ENCODE measurements around the gene AGR2.
A peak's percentile ranks its signal among the peaks of the same experiment; 100 is the strongest.
"Not testable (repeated sequence)": the region's sequence is repeated elsewhere in the genome, so short reads cannot be mapped to it uniquely, and the experiment has no call there.

The AGR2 gene

GRCh38 chr7:16804674-16805439 lies at the start of gene AGR2:
Gene AGR2, minus strand, starts transcription at chr7:16804999. Its CDS starts 3,203 bp downstream, at chr7:16801796.
- DNase-seq (ENCODE audit: low spot score) = no peak

GRCh38 chr7:16853189-16853588 lies 48.4 kb upstream of the AGR2 start:
- not testable (repeated sequence) for DNase-seq (ENCODE audit: low spot score)

GRCh38 chr7:16851829-16852228 lies 47.0 kb upstream of the AGR2 start:
- DNase-seq (ENCODE audit: low spot score) = peak; percentile 13

- no peak for DNase-seq (ENCODE audit: low spot score)
Measured at GRCh38 chr7:16850614-16851466, 46.0 kb upstream of the AGR2 start.

- DNase-seq (ENCODE audit: low spot score) = no peak
Measured at GRCh38 chr7:16849296-16850148, 44.7 kb upstream of the AGR2 start.

- DNase-seq (ENCODE audit: low spot score) = no peak
Measured at GRCh38 chr7:16847381-16847860, 42.6 kb upstream of the AGR2 start.

GRCh38 chr7:16846601-16847165 lies 41.9 kb upstream of the AGR2 start:
- DNase-seq (ENCODE audit: low spot score) = no peak

- no peak for DNase-seq (ENCODE audit: low spot score)
Measured at GRCh38 chr7:16845746-16846145, 40.9 kb upstream of the AGR2 start.

GRCh38 chr7:16841681-16842080 lies 36.9 kb upstream of the AGR2 start:
- no peak for DNase-seq (ENCODE audit: low spot score)

GRCh38 chr7:16840094-16840493 lies 35.3 kb upstream of the AGR2 start:
- no peak for DNase-seq (ENCODE audit: low spot score)

GRCh38 chr7:16839646-16840045 lies 34.8 kb upstream of the AGR2 start:
- no peak for DNase-seq (ENCODE audit: low spot score)

- DNase-seq (ENCODE audit: low spot score) = no peak
Measured at GRCh38 chr7:16838891-16839290, 34.1 kb upstream of the AGR2 start.

GRCh38 chr7:16838386-16838785 lies 33.6 kb upstream of the AGR2 start:
- DNase-seq (ENCODE audit: low spot score) = no peak

GRCh38 chr7:16836481-16836880 lies 31.7 kb upstream of the AGR2 start:
- no peak for DNase-seq (ENCODE audit: low spot score)

GRCh38 chr7:16833373-16833772 lies 28.6 kb upstream of the AGR2 start:
- DNase-seq (ENCODE audit: low spot score) = no peak

GRCh38 chr7:16826060-16826459 lies 21.3 kb upstream of the AGR2 start:
- DNase-seq (ENCODE audit: low spot score) = no peak

GRCh38 chr7:16822029-16822428 lies 17.2 kb upstream of the AGR2 start:
- DNase-seq (ENCODE audit: low spot score) = no peak

GRCh38 chr7:16818732-16819131 lies 13.9 kb upstream of the AGR2 start:
- DNase-seq (ENCODE audit: low spot score) = no peak

GRCh38 chr7:16817536-16817935 lies 12.7 kb upstream of the AGR2 start:
- DNase-seq (ENCODE audit: low spot score) = no peak

- DNase-seq (ENCODE audit: low spot score) = peak; percentile 11
Measured at GRCh38 chr7:16816824-16817223, 12.0 kb upstream of the AGR2 start.

GRCh38 chr7:16815001-16815400 lies 10.2 kb upstream of the AGR2 start:
- DNase-seq (ENCODE audit: low spot score) = no peak

GRCh38 chr7:16813232-16813616 lies 8.4 kb upstream of the AGR2 start:
- DNase-seq (ENCODE audit: low spot score) = no peak

All from NAMALWA (cell line).